Fibroblast of villous mesenchyme (primary cell): ENCODE measurements around the gene RBMX. TPM values are rescaled to one million over a fixed set of nuclear protein-coding genes. Genes with fewer than 3 reads are reported as not detected.

Experiments
- DNase-seq: peaks from one replicate; pipeline ENCODE4 v3.0.0-alpha.2; 2010; ENCODE audit warnings: low read depth
- H3K4me3 ChIP-seq: 2 replicates; pipeline ENCODE4 v1.5.1; 2011; ENCODE audit warnings: low read depth, mild to moderate bottlenecking, low read length
- total RNA-seq: library from RNA; depleted of rRNA; stranded (reverse); fragments of >200 nt; gene quantifications from 2 replicates; pipeline ENCODE4 v1.2.3, GENCODE V29; 2012
- TF ChIP-seq, protein P1 (sequence below): IDR thresholded peaks from 2 replicates; pipeline ENCODE4 v1.5.1; 2012; ENCODE audit warnings: low read depth, mild to moderate bottlenecking, low read length; ENCODE audit not compliant: insufficient read depth

Gene RBMX
- total RNA-seq, 1 donor: 209 TPM

DNA sequence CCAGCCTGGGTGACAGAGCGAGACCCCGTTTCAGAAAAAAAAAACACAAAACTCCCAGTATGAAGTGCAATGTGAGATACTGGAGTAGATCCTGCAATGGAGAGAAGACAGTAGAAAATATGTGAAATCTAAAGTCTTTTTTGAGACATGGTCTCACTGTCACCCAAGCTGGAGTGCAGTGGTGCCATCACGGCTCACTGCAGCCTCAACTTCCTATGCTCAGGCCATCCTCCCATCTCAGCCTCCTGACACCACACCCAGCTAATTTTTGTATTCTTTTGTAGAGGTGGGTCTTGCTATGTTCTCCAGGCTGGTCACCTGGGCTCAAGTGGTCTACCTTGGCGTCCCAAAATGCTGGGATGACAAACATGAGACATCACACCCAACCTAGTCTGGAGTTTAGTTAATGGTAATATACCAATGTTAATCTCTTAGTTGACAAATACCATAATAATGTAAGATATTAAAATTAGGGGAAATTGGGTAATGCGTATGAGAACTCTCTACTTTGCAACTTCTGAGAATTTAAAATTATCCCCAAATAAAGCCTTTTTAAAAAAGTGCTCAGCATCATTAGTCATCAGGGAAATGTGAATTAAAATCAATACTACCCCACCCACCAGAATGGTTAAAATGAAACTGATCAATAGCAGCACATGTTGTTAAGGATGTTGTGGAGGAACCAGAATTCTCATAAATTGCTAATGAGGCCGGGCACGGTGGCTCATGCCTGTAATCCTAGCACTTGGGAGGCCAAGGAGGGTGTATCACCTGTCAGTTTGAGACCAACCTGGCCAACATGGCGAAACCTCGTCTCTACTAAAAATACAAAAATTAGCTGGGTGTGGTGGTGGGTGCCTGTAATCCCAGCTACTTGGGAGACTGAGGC is 15.0 kb downstream of the RBMX start:
- DNase-seq: no peak
- TF ChIP-seq, protein P1, sequence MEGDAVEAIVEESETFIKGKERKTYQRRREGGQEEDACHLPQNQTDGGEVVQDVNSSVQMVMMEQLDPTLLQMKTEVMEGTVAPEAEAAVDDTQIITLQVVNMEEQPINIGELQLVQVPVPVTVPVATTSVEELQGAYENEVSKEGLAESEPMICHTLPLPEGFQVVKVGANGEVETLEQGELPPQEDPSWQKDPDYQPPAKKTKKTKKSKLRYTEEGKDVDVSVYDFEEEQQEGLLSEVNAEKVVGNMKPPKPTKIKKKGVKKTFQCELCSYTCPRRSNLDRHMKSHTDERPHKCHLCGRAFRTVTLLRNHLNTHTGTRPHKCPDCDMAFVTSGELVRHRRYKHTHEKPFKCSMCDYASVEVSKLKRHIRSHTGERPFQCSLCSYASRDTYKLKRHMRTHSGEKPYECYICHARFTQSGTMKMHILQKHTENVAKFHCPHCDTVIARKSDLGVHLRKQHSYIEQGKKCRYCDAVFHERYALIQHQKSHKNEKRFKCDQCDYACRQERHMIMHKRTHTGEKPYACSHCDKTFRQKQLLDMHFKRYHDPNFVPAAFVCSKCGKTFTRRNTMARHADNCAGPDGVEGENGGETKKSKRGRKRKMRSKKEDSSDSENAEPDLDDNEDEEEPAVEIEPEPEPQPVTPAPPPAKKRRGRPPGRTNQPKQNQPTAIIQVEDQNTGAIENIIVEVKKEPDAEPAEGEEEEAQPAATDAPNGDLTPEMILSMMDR: no peak

DNA sequence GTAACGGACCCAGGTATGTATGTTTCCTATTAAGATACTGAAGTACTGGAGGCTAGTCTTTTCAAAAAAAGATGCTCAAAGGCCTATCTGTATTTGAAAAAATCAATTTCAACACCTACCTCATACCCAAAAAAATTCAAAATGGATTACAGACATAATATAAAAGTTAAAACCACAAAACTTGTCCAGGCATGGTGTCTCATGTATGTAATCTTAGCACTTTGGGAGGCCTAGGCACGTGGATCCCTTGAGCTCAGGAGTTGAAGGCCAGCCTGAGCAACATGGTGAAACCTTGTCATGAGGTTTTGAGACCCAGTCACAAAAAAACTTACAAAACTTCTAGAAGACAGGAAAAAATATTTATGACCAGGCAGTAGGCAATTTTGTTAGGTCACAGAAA is 16.7 kb downstream of the RBMX start:
- no peak overlapping the region for H3K4me3 ChIP-seq
- TF ChIP-seq, protein P1: no peak
- no peak for DNase-seq

More for the DNA sequence above, 15.0 kb downstream of the RBMX start:
- H3K4me3 ChIP-seq: no peak overlapping the region

DNA sequence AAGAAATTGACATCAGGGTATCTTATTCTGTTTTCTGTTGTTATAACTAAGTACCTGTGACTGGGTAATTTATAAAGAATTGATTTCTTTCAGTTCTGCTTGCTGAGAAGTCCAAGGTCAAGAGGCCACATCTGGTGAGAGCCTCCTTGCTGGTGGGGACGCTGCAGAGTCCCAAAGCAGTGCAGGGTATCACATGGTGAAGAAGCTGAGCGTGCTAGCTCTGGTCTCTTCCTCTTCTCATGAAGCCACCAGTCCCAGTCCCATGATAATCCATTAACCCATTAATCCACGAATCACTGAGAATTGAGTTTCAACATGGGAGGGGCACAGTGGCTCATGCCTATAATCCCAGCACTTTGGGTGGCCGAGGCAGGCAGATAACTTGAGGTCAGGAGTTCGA is 18.0 kb downstream of the RBMX start:
- H3K4me3 ChIP-seq: no peak overlapping the region
- TF ChIP-seq, protein P1: no peak
- DNase-seq: no peak

DNA sequence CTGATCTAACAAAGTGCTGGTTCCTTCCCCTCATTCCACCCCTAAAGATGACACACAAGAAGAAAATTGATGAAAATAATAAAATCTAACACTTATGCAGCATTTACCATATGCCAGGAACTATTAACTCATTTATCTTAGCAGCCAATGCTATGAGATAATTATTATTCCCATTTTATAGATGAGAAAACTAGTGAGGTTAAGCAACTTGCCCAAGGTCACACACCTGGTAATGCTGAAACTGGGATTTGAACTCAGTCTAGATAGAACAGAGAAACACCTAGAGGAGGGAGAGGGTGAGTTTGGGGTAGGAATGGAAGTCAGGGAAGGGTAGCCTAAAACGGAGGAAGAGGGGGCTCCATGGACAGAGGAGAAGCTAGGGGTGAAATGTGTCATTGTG is 18.6 kb downstream of the RBMX start:
- no peak overlapping the region for H3K4me3 ChIP-seq
- TF ChIP-seq, protein P1: no peak
- no peak for DNase-seq

DNA sequence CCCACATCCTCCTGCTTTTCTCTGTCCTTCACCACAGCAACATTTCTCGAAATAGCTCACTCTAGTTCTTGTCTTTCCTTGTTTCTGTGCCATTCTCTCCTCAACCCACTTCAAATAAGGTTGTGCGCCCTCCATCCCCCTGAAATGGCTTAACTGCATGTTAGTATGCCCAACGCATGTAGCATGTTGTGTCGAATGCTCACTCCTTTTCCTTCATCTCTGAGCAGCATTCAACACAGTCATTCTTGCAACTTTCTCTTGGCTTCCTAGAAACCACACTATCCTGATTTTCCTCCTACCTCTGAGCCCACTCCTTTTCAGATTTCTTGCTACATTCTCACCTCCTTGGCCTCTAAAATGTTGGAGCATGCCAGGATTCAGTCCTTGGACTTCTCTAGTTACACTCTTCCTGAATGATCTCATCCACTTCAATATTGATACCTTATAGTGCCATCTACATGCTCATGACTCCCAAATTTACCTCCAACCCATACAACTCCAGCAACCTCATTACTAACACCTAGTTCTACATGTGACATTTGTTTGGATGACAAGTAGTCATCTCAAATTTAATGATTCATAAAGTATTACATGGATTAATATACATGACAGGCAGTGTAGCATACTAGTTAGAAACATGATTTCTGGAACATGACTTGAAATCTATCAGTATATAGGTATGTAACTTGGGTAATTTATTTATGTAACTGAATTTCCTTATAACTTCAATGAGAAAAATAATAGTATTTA is 22.3 kb downstream of the RBMX start:
- TF ChIP-seq, protein P1: no peak
- no peak for DNase-seq
- no peak overlapping the region for H3K4me3 ChIP-seq

DNA sequence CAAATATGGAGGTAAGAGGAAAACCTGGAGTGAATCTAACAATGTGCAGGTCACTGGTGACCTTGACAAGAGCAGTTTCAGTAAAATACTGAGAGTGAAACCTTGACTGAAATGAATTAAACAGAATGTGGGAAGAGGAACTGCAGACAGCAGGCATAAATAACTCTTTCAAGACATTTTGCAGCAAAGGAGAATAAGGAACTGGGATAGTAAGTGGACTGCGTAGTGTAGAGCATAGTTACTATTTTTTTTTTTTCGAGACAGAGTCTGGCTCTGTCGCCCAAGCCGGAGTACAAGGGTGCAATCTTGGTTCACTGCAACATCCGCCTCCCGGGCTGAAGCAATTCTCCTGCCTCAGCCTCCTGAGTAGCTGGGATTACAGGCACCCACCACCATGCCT is 24.0 kb downstream of the RBMX start:
- H3K4me3 ChIP-seq: no peak overlapping the region
- TF ChIP-seq, protein P1: no peak
- DNase-seq: no peak
